ENCODE results near the gene GPR52. TPM values are rescaled to one million over a fixed set of nuclear protein-coding genes. Genes with fewer than 3 reads are reported as not detected.

The GPR52 gene
- 0.55 TPM for polyA plus RNA-seq (2013)

GRCh38 chr1:174447866-174448530 lies at the start of gene GPR52:
GPR52 (plus strand) TSS chr1:174447964; CDS start chr1:174448112, 148 bp downstream.
- peak within 1 kb of the TSS in 1 of 2 experiments; percentile 35 for H3K27ac ChIP-seq (ENCODE audit: insufficient read depth in 1 of 2, low read depth in 1 of 2, low read length in 2 of 2, poor library complexity in 1 of 2, severe bottlenecking in 2 of 2)
- H3K4me3 ChIP-seq (ENCODE audit: control insufficient read depth in 1 of 7, extremely low read depth in 1 of 7, insufficient read depth in 4 of 7, low read depth in 2 of 7, low read length in 6 of 7): peak within 1 kb of the TSS in 1 of 7 experiments; percentile 43
- no peaks in the 10 kb centered on the region for H3K36me3 ChIP-seq (ENCODE audit: control insufficient read depth in 4 of 4, insufficient read depth in 4 of 4, low read length in 3 of 4)
- 95% methylated on average over 8 of the region's 11 CpGs for WGBS (ENCODE audit: insufficient coverage)
- POLR2A ChIA-PET: no interaction called here
- H3K27me3 ChIP-seq (replicated peaks in 2 of 5; ENCODE audit: control insufficient read depth in 4 of 5, insufficient read depth in 5 of 5, low read length in 4 of 5): no peaks in the 10 kb centered on the region
- DNase-seq: peak in 1 of 3 donors; percentile 1
- H3K4me1 ChIP-seq (ENCODE audit: control extremely low read depth in 1 of 4, control insufficient read depth in 4 of 4, insufficient read depth in 4 of 4, low read length in 3 of 4): peaks cover 0 to 18% (median 0%) of the 10 kb centered on the region in 4 experiments
- CTCF ChIA-PET: no interaction called here
- H3K9me3 ChIP-seq (ENCODE audit: control extremely low read depth in 1 of 5, control insufficient read depth in 4 of 5, insufficient read depth in 2 of 5, low read depth in 1 of 5, low read length in 4 of 5): no peaks in the 10 kb centered on the region

GRCh38 chr1:174398246-174398645 lies 49.5 kb upstream of the GPR52 start:
- Histone ChIP-seq H3K9me3 (ENCODE audit: control extremely low read depth in 1 of 5, control insufficient read depth in 4 of 5, insufficient read depth in 2 of 5, low read depth in 1 of 5, low read length in 4 of 5) (peaks cover 0 to 19% (median 3%) of the 10 kb centered on the region in 5 experiments), H3K36me3 (ENCODE audit: control insufficient read depth in 4 of 4, insufficient read depth in 4 of 4, low read length in 3 of 4) (peaks cover 5 to 34% (median 8%) of the 10 kb centered on the region in 4 experiments), H3K27ac (ENCODE audit: insufficient read depth in 1 of 2, low read depth in 1 of 2, low read length in 2 of 2, poor library complexity in 1 of 2, severe bottlenecking in 2 of 2) (no peak overlapping the region), H3K27me3 (replicated peaks in 2 of 5; ENCODE audit: control insufficient read depth in 4 of 5, insufficient read depth in 5 of 5, low read length in 4 of 5) (no peaks in the 10 kb centered on the region), H3K4me3 (ENCODE audit: control insufficient read depth in 1 of 7, extremely low read depth in 1 of 7, insufficient read depth in 4 of 7, low read depth in 2 of 7, low read length in 6 of 7) (no peak overlapping the region), H3K4me1 (ENCODE audit: control extremely low read depth in 1 of 4, control insufficient read depth in 4 of 4, insufficient read depth in 4 of 4, low read length in 3 of 4) (no peaks in the 10 kb centered on the region)
- DNase-seq: no peak
- no CpG with 5 or more reads among the region's 4 CpGs for WGBS (ENCODE audit: insufficient coverage)
- POLR2A ChIA-PET: no interaction called here
- CTCF ChIA-PET: no interaction called here

- DNase-seq: no peak
- peaks cover 3 to 25% (median 8%) of the 10 kb centered on the region in 4 experiments for H3K36me3 ChIP-seq (ENCODE audit: control insufficient read depth in 4 of 4, insufficient read depth in 4 of 4, low read length in 3 of 4)
- 80% methylated on average over 1 of the region's 1 CpG for WGBS (ENCODE audit: insufficient coverage)
- ChIA-PET CTCF (no interaction called here), POLR2A (no interaction called here)
- H3K27me3 ChIP-seq (replicated peaks in 2 of 5; ENCODE audit: control insufficient read depth in 4 of 5, insufficient read depth in 5 of 5, low read length in 4 of 5): no peaks in the 10 kb centered on the region
- no peak overlapping the region for H3K27ac ChIP-seq (ENCODE audit: insufficient read depth in 1 of 2, low read depth in 1 of 2, low read length in 2 of 2, poor library complexity in 1 of 2, severe bottlenecking in 2 of 2)
- no peaks in the 10 kb centered on the region for H3K4me1 ChIP-seq (ENCODE audit: control extremely low read depth in 1 of 4, control insufficient read depth in 4 of 4, insufficient read depth in 4 of 4, low read length in 3 of 4)
- H3K4me3 ChIP-seq (ENCODE audit: control insufficient read depth in 1 of 7, extremely low read depth in 1 of 7, insufficient read depth in 4 of 7, low read depth in 2 of 7, low read length in 6 of 7): no peak overlapping the region
- peaks cover 0 to 13% (median 3%) of the 10 kb centered on the region in 5 experiments for H3K9me3 ChIP-seq (ENCODE audit: control extremely low read depth in 1 of 5, control insufficient read depth in 4 of 5, insufficient read depth in 2 of 5, low read depth in 1 of 5, low read length in 4 of 5)
Observed at GRCh38 chr1:174399211-174399610, 48.6 kb upstream of the GPR52 start.

GRCh38 chr1:174401075-174401474 lies 46.7 kb upstream of the GPR52 start:
- no peak overlapping the region for H3K27ac ChIP-seq (ENCODE audit: insufficient read depth in 1 of 2, low read depth in 1 of 2, low read length in 2 of 2, poor library complexity in 1 of 2, severe bottlenecking in 2 of 2)
- H3K4me1 ChIP-seq (ENCODE audit: control extremely low read depth in 1 of 4, control insufficient read depth in 4 of 4, insufficient read depth in 4 of 4, low read length in 3 of 4): no peaks in the 10 kb centered on the region
- H3K36me3 ChIP-seq (ENCODE audit: control insufficient read depth in 4 of 4, insufficient read depth in 4 of 4, low read length in 3 of 4): peaks cover 3 to 25% (median 7%) of the 10 kb centered on the region in 4 experiments
- CTCF ChIA-PET: no interaction called here
- DNase-seq: no peak
- H3K27me3 ChIP-seq (replicated peaks in 2 of 5; ENCODE audit: control insufficient read depth in 4 of 5, insufficient read depth in 5 of 5, low read length in 4 of 5): no peaks in the 10 kb centered on the region
- WGBS (ENCODE audit: insufficient coverage): 94% methylated on average over 2 of the region's 4 CpGs
- H3K9me3 ChIP-seq (ENCODE audit: control extremely low read depth in 1 of 5, control insufficient read depth in 4 of 5, insufficient read depth in 2 of 5, low read depth in 1 of 5, low read length in 4 of 5): peaks cover 0 to 13% (median 3%) of the 10 kb centered on the region in 5 experiments
- no peak overlapping the region for H3K4me3 ChIP-seq (ENCODE audit: control insufficient read depth in 1 of 7, extremely low read depth in 1 of 7, insufficient read depth in 4 of 7, low read depth in 2 of 7, low read length in 6 of 7)
- POLR2A ChIA-PET: no interaction called here

GRCh38 chr1:174405219-174405618 lies 42.5 kb upstream of the GPR52 start:
- Histone ChIP-seq H3K36me3 (ENCODE audit: control insufficient read depth in 4 of 4, insufficient read depth in 4 of 4, low read length in 3 of 4) (peaks cover 0 to 5% (median 0%) of the 10 kb centered on the region in 4 experiments), H3K27me3 (replicated peaks in 2 of 5; ENCODE audit: control insufficient read depth in 4 of 5, insufficient read depth in 5 of 5, low read length in 4 of 5) (no peaks in the 10 kb centered on the region), H3K4me1 (ENCODE audit: control extremely low read depth in 1 of 4, control insufficient read depth in 4 of 4, insufficient read depth in 4 of 4, low read length in 3 of 4) (no peaks in the 10 kb centered on the region), H3K9me3 (ENCODE audit: control extremely low read depth in 1 of 5, control insufficient read depth in 4 of 5, insufficient read depth in 2 of 5, low read depth in 1 of 5, low read length in 4 of 5) (peaks cover 0 to under 1% (median 0%) of the 10 kb centered on the region in 5 experiments), H3K4me3 (ENCODE audit: control insufficient read depth in 1 of 7, extremely low read depth in 1 of 7, insufficient read depth in 4 of 7, low read depth in 2 of 7, low read length in 6 of 7) (no peak overlapping the region), H3K27ac (ENCODE audit: insufficient read depth in 1 of 2, low read depth in 1 of 2, low read length in 2 of 2, poor library complexity in 1 of 2, severe bottlenecking in 2 of 2) (no peak overlapping the region)
- POLR2A ChIA-PET: no interaction called here
- whole genome bisulfite sequencing (ENCODE audit: insufficient coverage): no CpG with 5 or more reads among the region's 1 CpG
- CTCF ChIA-PET: no interaction called here
- DNase-seq: no peak

GRCh38 chr1:174406421-174406820 lies 41.3 kb upstream of the GPR52 start:
- Histone ChIP-seq H3K36me3 (ENCODE audit: control insufficient read depth in 4 of 4, insufficient read depth in 4 of 4, low read length in 3 of 4) (no peaks in the 10 kb centered on the region), H3K27me3 (replicated peaks in 2 of 5; ENCODE audit: control insufficient read depth in 4 of 5, insufficient read depth in 5 of 5, low read length in 4 of 5) (no peaks in the 10 kb centered on the region), H3K9me3 (ENCODE audit: control extremely low read depth in 1 of 5, control insufficient read depth in 4 of 5, insufficient read depth in 2 of 5, low read depth in 1 of 5, low read length in 4 of 5) (peaks cover 0 to 3% (median 0%) of the 10 kb centered on the region in 5 experiments), H3K4me3 (ENCODE audit: control insufficient read depth in 1 of 7, extremely low read depth in 1 of 7, insufficient read depth in 4 of 7, low read depth in 2 of 7, low read length in 6 of 7) (no peak overlapping the region), H3K27ac (ENCODE audit: insufficient read depth in 1 of 2, low read depth in 1 of 2, low read length in 2 of 2, poor library complexity in 1 of 2, severe bottlenecking in 2 of 2) (no peak overlapping the region), H3K4me1 (ENCODE audit: control extremely low read depth in 1 of 4, control insufficient read depth in 4 of 4, insufficient read depth in 4 of 4, low read length in 3 of 4) (no peaks in the 10 kb centered on the region)
- DNase-seq: no peak
- POLR2A ChIA-PET: no interaction called here
- CTCF ChIA-PET: no interaction called here
- 92% methylated on average over 3 of the region's 4 CpGs for WGBS (ENCODE audit: insufficient coverage)

GRCh38 chr1:174407665-174408064 lies 40.1 kb upstream of the GPR52 start:
- Histone ChIP-seq H3K9me3 (ENCODE audit: control extremely low read depth in 1 of 5, control insufficient read depth in 4 of 5, insufficient read depth in 2 of 5, low read depth in 1 of 5, low read length in 4 of 5) (peaks cover 0 to 3% (median 0%) of the 10 kb centered on the region in 5 experiments), H3K27me3 (replicated peaks in 2 of 5; ENCODE audit: control insufficient read depth in 4 of 5, insufficient read depth in 5 of 5, low read length in 4 of 5) (no peaks in the 10 kb centered on the region), H3K4me1 (ENCODE audit: control extremely low read depth in 1 of 4, control insufficient read depth in 4 of 4, insufficient read depth in 4 of 4, low read length in 3 of 4) (no peaks in the 10 kb centered on the region), H3K27ac (ENCODE audit: insufficient read depth in 1 of 2, low read depth in 1 of 2, low read length in 2 of 2, poor library complexity in 1 of 2, severe bottlenecking in 2 of 2) (no peak overlapping the region), H3K4me3 (ENCODE audit: control insufficient read depth in 1 of 7, extremely low read depth in 1 of 7, insufficient read depth in 4 of 7, low read depth in 2 of 7, low read length in 6 of 7) (no peak overlapping the region), H3K36me3 (ENCODE audit: control insufficient read depth in 4 of 4, insufficient read depth in 4 of 4, low read length in 3 of 4) (no peaks in the 10 kb centered on the region)
- ChIA-PET CTCF (no interaction called here), POLR2A (no interaction called here)
- 100% methylated on average over 1 of the region's 3 CpGs for WGBS (ENCODE audit: insufficient coverage)
- DNase-seq: no peak

Data from common myeloid progenitor, CD34-positive (primary cell).